ENCODE results near the gene SH3RF3. TPM values are rescaled to one million over a fixed set of nuclear protein-coding genes. Genes with fewer than 3 reads are reported as not detected.

SH3RF3 gene
- total RNA-seq, 1 donor from 2014 or later, result 0.28 TPM

DNA sequence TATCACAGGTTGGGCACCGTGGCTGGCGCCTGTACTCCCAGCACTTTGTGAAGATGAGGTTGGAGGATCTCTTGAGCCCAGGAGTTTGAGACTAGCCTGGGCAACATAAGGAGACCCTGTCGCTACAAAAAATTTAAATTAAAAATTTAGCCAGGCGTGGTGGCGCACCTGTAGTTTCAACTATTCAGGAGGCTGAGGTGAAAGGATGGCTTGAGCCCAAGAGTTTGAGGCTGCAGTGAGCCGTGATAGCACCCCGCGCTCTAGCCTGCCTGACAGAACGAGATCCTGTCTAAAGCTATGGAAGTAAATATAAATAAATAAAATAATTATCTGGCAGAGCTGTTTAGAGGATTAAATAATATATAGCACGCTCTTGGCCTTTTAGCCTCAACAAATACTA, 1.4 kb upstream of the SH3RF3 start:
- H3K27me3 Mint-ChIP-seq (ENCODE audit: insufficient read depth, low read depth), result peaks cover 22% of the 10 kb centered on the region
- Histone ChIP-seq H3K79me2 (ENCODE audit: low read depth) (no peaks in the 10 kb centered on the region), H3K4me3 (no peak overlapping the region), H3K27me3 (peaks cover 69% of the 10 kb centered on the region), H3K36me3 (no peaks in the 10 kb centered on the region), H3K4me2 (peak overlapping the region; percentile 98), H3K9me3 (ENCODE audit: low read depth) (no peaks in the 10 kb centered on the region), H2AFZ (replicated peaks) (no peak overlapping the region), H3K9ac (no peak overlapping the region), H3K27ac (no peak overlapping the region), H3F3A (ENCODE audit: low read depth) (no peaks in the 10 kb centered on the region), H3K4me1 (no peaks in the 10 kb centered on the region), H4K20me1 (ENCODE audit: low read depth) (peaks cover 10% of the 10 kb centered on the region)
- no peaks in the 10 kb centered on the region for H3K9me3 Mint-ChIP-seq
- TF ChIP-seq EZH2 (IDR thresholded peaks at IDR 0.05) (no peak), EZH2phosphoT487 (IDR thresholded peaks at IDR 0.05) (no peak)
- TF ChIP-seq, protein P1, sequence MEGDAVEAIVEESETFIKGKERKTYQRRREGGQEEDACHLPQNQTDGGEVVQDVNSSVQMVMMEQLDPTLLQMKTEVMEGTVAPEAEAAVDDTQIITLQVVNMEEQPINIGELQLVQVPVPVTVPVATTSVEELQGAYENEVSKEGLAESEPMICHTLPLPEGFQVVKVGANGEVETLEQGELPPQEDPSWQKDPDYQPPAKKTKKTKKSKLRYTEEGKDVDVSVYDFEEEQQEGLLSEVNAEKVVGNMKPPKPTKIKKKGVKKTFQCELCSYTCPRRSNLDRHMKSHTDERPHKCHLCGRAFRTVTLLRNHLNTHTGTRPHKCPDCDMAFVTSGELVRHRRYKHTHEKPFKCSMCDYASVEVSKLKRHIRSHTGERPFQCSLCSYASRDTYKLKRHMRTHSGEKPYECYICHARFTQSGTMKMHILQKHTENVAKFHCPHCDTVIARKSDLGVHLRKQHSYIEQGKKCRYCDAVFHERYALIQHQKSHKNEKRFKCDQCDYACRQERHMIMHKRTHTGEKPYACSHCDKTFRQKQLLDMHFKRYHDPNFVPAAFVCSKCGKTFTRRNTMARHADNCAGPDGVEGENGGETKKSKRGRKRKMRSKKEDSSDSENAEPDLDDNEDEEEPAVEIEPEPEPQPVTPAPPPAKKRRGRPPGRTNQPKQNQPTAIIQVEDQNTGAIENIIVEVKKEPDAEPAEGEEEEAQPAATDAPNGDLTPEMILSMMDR (IDR thresholded peaks at IDR 0.05), result no peak
- peaks cover 34% of the 10 kb centered on the region for H3K4me1 Mint-ChIP-seq
- H3K27ac Mint-ChIP-seq, result no peak overlapping the region
- DNase-seq (ENCODE audit: low spot score), result no peak
- peak overlapping the region; percentile 82 for H3K4me3 Mint-ChIP-seq
- H3K36me3 Mint-ChIP-seq, result peaks cover 2% of the 10 kb centered on the region

DNA sequence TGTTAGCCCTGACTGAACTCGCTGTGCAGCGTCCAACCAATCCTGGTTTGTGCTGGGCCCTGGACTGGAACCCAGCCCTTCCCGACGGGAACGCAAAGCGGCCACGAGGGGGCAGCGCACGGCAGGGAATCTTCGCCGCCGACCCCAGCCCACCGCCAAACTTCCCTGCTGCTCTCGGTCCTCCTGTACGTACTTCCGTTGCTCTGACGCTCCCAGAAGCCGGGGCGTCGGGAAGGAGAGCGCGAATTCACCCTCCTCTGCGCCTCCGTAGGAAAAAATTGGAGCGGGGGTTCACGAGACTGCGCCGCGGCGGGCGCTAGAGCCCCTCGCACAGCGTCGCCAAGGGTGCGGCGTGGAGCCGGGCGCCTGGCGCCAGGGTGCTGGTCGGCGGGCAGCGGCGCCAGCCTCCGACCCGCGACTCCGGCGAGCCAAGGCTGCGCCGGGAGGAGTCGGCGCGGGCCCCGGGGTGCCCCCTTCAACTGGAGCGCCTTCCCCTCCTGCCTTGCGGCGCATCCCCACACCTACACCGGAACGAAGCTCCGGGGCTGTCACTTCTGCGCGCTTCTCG, 873 bp upstream of the SH3RF3 start:
- Histone ChIP-seq H3K4me3 (peak overlapping the region; percentile 71), H3F3A (ENCODE audit: low read depth) (no peaks in the 10 kb centered on the region), H3K36me3 (no peaks in the 10 kb centered on the region), H3K9ac (no peak overlapping the region), H4K20me1 (ENCODE audit: low read depth) (peaks cover 10% of the 10 kb centered on the region), H3K79me2 (ENCODE audit: low read depth) (no peaks in the 10 kb centered on the region), H3K9me3 (ENCODE audit: low read depth) (no peaks in the 10 kb centered on the region), H3K27me3 (peaks cover 75% of the 10 kb centered on the region), H3K27ac (no peak overlapping the region), H2AFZ (replicated peaks) (peak overlapping the region; percentile 96), H3K4me1 (no peaks in the 10 kb centered on the region), H3K4me2 (peak overlapping the region; percentile 98)
- peak; percentile 91 for DNase-seq (ENCODE audit: low spot score)
- Mint-ChIP-seq H3K4me3 (peak overlapping the region; percentile 86), H3K27ac (no peak overlapping the region), H3K36me3 (peaks cover 2% of the 10 kb centered on the region), H3K27me3 (ENCODE audit: insufficient read depth, low read depth) (peaks cover 22% of the 10 kb centered on the region), H3K4me1 (peaks cover 32% of the 10 kb centered on the region), H3K9me3 (no peaks in the 10 kb centered on the region)
- no peak for TF ChIP-seq EZH2phosphoT487 (IDR thresholded peaks at IDR 0.05)
- no peak for TF ChIP-seq EZH2 (IDR thresholded peaks at IDR 0.05)
- TF ChIP-seq, protein P1 (IDR thresholded peaks at IDR 0.05), result peak; percentile 89

DNA sequence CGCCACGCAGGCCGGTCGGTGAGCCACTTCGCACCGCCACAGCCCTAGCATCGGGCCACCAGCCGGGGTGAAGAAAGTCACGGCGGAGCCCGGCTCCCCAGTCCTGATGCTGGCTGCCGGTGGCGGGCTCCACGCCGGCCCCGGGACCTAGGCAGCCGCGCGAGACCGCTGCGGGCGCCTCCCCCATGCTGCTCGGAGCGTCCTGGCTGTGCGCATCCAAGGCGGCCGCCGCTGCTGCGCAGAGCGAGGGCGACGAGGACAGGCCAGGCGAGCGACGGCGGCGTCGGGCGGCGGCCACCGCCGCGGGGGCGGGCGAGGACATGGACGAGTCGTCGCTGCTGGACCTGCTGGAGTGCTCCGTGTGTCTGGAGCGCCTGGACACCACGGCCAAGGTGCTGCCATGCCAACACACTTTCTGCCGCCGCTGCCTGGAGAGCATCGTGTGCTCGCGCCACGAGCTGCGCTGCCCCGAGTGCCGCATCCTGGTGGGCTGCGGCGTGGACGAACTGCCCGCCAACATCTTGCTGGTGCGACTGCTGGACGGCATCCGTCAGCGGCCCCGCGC, 433 bp downstream of the SH3RF3 start:
- DNase-seq (ENCODE audit: low spot score), result peak; percentile 66
- H4K20me1 ChIP-seq (ENCODE audit: low read depth), result peaks cover 10% of the 10 kb centered on the region
- H3K9me3 ChIP-seq (ENCODE audit: low read depth), result no peaks in the 10 kb centered on the region
- H3K9ac ChIP-seq, result no peak overlapping the region
- no peaks in the 10 kb centered on the region for H3K9me3 Mint-ChIP-seq
- no peaks in the 10 kb centered on the region for H3K36me3 ChIP-seq
- H3F3A ChIP-seq (ENCODE audit: low read depth), result no peaks in the 10 kb centered on the region
- H3K36me3 Mint-ChIP-seq, result peaks cover 2% of the 10 kb centered on the region
- peak overlapping the region; percentile 98 for H3K4me2 ChIP-seq
- H3K27me3 Mint-ChIP-seq (ENCODE audit: insufficient read depth, low read depth), result peaks cover 22% of the 10 kb centered on the region
- H3K27me3 ChIP-seq, result peaks cover 88% of the 10 kb centered on the region
- peak overlapping the region; percentile 96 for H2AFZ ChIP-seq (replicated peaks)
- H3K79me2 ChIP-seq (ENCODE audit: low read depth), result no peaks in the 10 kb centered on the region
- no peaks in the 10 kb centered on the region for H3K4me1 ChIP-seq
- TF ChIP-seq EZH2phosphoT487 (IDR thresholded peaks at IDR 0.05), result peak; percentile 88
- TF ChIP-seq, protein P1 (IDR thresholded peaks at IDR 0.05), result no peak
- peak; percentile 83 for TF ChIP-seq EZH2 (IDR thresholded peaks at IDR 0.05)
- H3K27ac ChIP-seq, result no peak overlapping the region
- peak overlapping the region; percentile 83 for H3K4me3 Mint-ChIP-seq
- peaks cover 37% of the 10 kb centered on the region for H3K4me1 Mint-ChIP-seq
- peak overlapping the region; percentile 71 for H3K4me3 ChIP-seq
- H3K27ac Mint-ChIP-seq, result no peak overlapping the region
